PC-9 (cell line): Measurements from ENCODE around the gene TRIO.

Source experiments
- CTCF ChIP-seq: fragments of 200-600 bp; sonication (generic); conservative IDR thresholded peaks from 2 replicates; pipeline ENCODE4 v1.6.1; 2017; ENCODE audit warnings: mixed run types, antibody characterized with exemption, mild to moderate bottlenecking, moderate library complexity
- EZH2 ChIP-seq: fragments of 200-600 bp; sonication (generic); IDR thresholded peaks from 2 replicates; pipeline ENCODE4 v1.8.0; 2017; ENCODE audit warnings: antibody characterized with exemption, low read depth

- TF ChIP-seq CTCF (no peak), EZH2 (no peak)
Measured at GRCh38 chr5:14506140-14506538, 363.0 kb downstream of the TRIO start.
